PC-3 (cell line): ENCODE data around the gene RUNDC1. TPM values are rescaled to one million over a fixed set of nuclear protein-coding genes. Genes with fewer than 3 reads are reported as not detected.

ENCODE experiments used
- ATAC-seq: fragments of 200-7000 bp; cut with Tn5 transposase; 2 replicates; pipeline ENCODE4 v1.9.1; 2020; ENCODE audit warnings: mild to moderate bottlenecking, moderate library complexity
- BruUV-seq: library from RNA; stranded (reverse); fragments of 400-500 nt; replicated peaks from 2 replicates; lab custom pipeline; 2021; lab: Mats Ljungman, UMichigan
- CTCF ChIA-PET: fragments of 300-600 bp; sonication (Branson Sonifier 250); formaldehyde crosslinking; loops from one replicate; lab custom pipeline; 2022; ENCODE audit warnings: antibody characterized with exemption; lab: Charles Lee
- POLR2A ChIA-PET: fragments of 300-600 bp; sonication (Branson Sonifier 250); formaldehyde crosslinking; loops from one replicate; lab custom pipeline; 2022; ENCODE audit warnings: antibody characterized with exemption; ENCODE audit not compliant: unreplicated experiment; lab: Charles Lee
- DNase-seq: peaks from one replicate; pipeline ENCODE4 v3.0.0-alpha.2; 2015
- H2AFZ ChIP-seq: fragments of 300-600 bp; sonication (generic); 2 replicates; pipeline ENCODE4 v1.6.0; 2016; ENCODE audit warnings: antibody characterized with exemption, low read length
- H3F3A ChIP-seq: fragments of 300-600 bp; sonication (generic); one replicate; pipeline ENCODE4 v1.6.0; 2017; ENCODE audit warnings: antibody characterized with exemption, low read length, control low read depth, mild to moderate bottlenecking; ENCODE audit not compliant: unreplicated experiment
- H3K27ac ChIP-seq: fragments of 300-600 bp; sonication (generic); 2 replicates; pipeline ENCODE4 v1.5.1; 2016; ENCODE audit warnings: mild to moderate bottlenecking, low read length
- H3K27me3 ChIP-seq: fragments of 300-600 bp; sonication (generic); 2 replicates; pipeline ENCODE4 v1.6.1; 2016; ENCODE audit warnings: low read length, mixed read lengths
- H3K36me3 ChIP-seq: fragments of 300-600 bp; sonication (generic); 2 replicates; pipeline ENCODE4 v1.6.1; 2016; ENCODE audit warnings: low read depth, mixed run types, low read length, mixed read lengths
- H3K4me1 ChIP-seq: fragments of 300-600 bp; sonication (generic); 2 replicates; pipeline ENCODE4 v1.5.1; 2016; ENCODE audit warnings: low read length; ENCODE audit not compliant: insufficient read depth
- H3K4me2 ChIP-seq: fragments of 300-600 bp; sonication (generic); 2 replicates; pipeline ENCODE4 v1.6.0; 2016; ENCODE audit warnings: low read length
- H3K4me3 ChIP-seq: fragments of 300-600 bp; sonication (generic); 2 replicates; pipeline ENCODE4 v1.5.1; 2016; ENCODE audit warnings: mild to moderate bottlenecking, low read length, mixed read lengths
- H3K79me2 ChIP-seq: fragments of 300-600 bp; sonication (generic); 2 replicates; pipeline ENCODE4 v1.6.1; 2017; ENCODE audit warnings: low read length, mixed read lengths
- H3K9ac ChIP-seq: fragments of 300-600 bp; sonication (generic); 2 replicates; pipeline ENCODE4 v1.6.0; 2016; ENCODE audit warnings: mild to moderate bottlenecking, low read length
- H3K9me2 ChIP-seq: fragments of 300-600 bp; sonication (generic); replicated peaks from 2 replicates; pipeline ENCODE4 v1.6.1; 2016; ENCODE audit warnings: mixed run types, low read length, mixed read lengths
- H3K9me3 ChIP-seq: fragments of 300-600 bp; sonication (generic); 2 replicates; pipeline ENCODE4 v1.6.1; 2016; ENCODE audit warnings: low read length, mixed read lengths
- H4K20me1 ChIP-seq: fragments of 300-600 bp; sonication (generic); 2 replicates; pipeline ENCODE4 v1.6.1; 2016; ENCODE audit warnings: low read length, mixed read lengths
- EZH2 ChIP-seq: fragments of 300-600 bp; sonication (generic); IDR thresholded peaks from one replicate; pipeline ENCODE4 v1.6.1; 2017; ENCODE audit warnings: antibody characterized with exemption, mild to moderate bottlenecking, low read length; ENCODE audit not compliant: unreplicated experiment
- EZH2phosphoT487 ChIP-seq: fragments of 300-600 bp; sonication (generic); IDR thresholded peaks from 2 replicates; pipeline ENCODE4 v1.6.1; 2018; ENCODE audit warnings: mild to moderate bottlenecking, antibody characterized with exemption, low read length, borderline replicate concordance
- intact Hi-C: fragments of 100-400 bp; cut with micrococcal nuclease; formaldehyde crosslinking; loops from 2 replicates; pipeline ENCODE4 v1.9.0; 2023
- total RNA-seq: library from RNA; depleted of rRNA; stranded (reverse); fragments of >200 nt; gene quantifications from 2 replicates; pipeline ENCODE4 v1.2.3, GENCODE V29; 2014
- TF ChIP-seq, protein P1 (sequence below): fragments of 300-600 bp; sonication (generic); conservative IDR thresholded peaks from 2 replicates; pipeline ENCODE4 v1.5.1; 2017; ENCODE audit warnings: antibody characterized with exemption, low read depth, mild to moderate bottlenecking, low read length

The RUNDC1 gene
- total RNA-seq, 1 experiment from 2014 or later: 9.5 TPM

GRCh38 chr17:43024407-43025289 is 44.3 kb downstream of the RUNDC1 start, which contains the start of gene RND2:
RND2 (plus strand) TSS chr17:43025231; CDS start chr17:43025348, 117 bp downstream.
- POLR2A ChIA-PET: interaction anchor here (1.0 to 1.2 kb wide), 2 partner anchors 27 to 147 kb away, joined by 3 to 5 read pairs; partner anchors contain the start of gene RPL27
- H3K9ac ChIP-seq: peak within 1 kb of the TSS; percentile 45

GRCh38 chr17:43025290-43025657 is 44.9 kb downstream of the RUNDC1 start:
- DNase-seq (no peak), ATAC-seq (no peak)
- Histone ChIP-seq H3K9ac (no peak overlapping the region), H3K4me1 (peaks cover 5% of the 10 kb centered on the region), H3K4me3 (no peak overlapping the region), H3K79me2 (peaks cover 8% of the 10 kb centered on the region; the same call in 1 of the 2 replicates), H3K9me3 (no peaks in the 10 kb centered on the region), H4K20me1 (no peaks in the 10 kb centered on the region), H3K36me3 (no peaks in the 10 kb centered on the region), H3K27ac (no peak overlapping the region), H2AFZ (no peak overlapping the region), H3F3A (no peaks in the 10 kb centered on the region), H3K4me2 (no peak overlapping the region), H3K9me2 (no peaks in the 10 kb centered on the region), H3K27me3 (no peaks in the 10 kb centered on the region)
- intact Hi-C loops: loop anchor here (2.0 kb wide), 1 partner anchor 146 kb away; the partner anchor contains the start of gene NBR1
- BruUV-seq: no TSS peak
- TF ChIP-seq EZH2phosphoT487 (no peak), EZH2 (no peak)
- TF ChIP-seq, protein P1, sequence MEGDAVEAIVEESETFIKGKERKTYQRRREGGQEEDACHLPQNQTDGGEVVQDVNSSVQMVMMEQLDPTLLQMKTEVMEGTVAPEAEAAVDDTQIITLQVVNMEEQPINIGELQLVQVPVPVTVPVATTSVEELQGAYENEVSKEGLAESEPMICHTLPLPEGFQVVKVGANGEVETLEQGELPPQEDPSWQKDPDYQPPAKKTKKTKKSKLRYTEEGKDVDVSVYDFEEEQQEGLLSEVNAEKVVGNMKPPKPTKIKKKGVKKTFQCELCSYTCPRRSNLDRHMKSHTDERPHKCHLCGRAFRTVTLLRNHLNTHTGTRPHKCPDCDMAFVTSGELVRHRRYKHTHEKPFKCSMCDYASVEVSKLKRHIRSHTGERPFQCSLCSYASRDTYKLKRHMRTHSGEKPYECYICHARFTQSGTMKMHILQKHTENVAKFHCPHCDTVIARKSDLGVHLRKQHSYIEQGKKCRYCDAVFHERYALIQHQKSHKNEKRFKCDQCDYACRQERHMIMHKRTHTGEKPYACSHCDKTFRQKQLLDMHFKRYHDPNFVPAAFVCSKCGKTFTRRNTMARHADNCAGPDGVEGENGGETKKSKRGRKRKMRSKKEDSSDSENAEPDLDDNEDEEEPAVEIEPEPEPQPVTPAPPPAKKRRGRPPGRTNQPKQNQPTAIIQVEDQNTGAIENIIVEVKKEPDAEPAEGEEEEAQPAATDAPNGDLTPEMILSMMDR: no peak
- ChIA-PET POLR2A (no interaction called here), CTCF (interaction anchor here (1.4 kb wide), 1 partner anchor 104 kb away, joined by 5 read pairs; no protein-coding TSS in a partner anchor)

More at GRCh38 chr17:43024407-43025289, 44.3 kb downstream of the RUNDC1 start, which contains the start of gene RND2:
- peak; percentile 65 for ATAC-seq
- TSS peak; percentile 19 for BruUV-seq
- Histone ChIP-seq H3K27ac (no peak within 1 kb of the TSS), H3K79me2 (peaks cover 13% of the 10 kb centered on the region; the same call in 1 of the 2 replicates), H3F3A (no peaks in the 10 kb centered on the region), H3K4me3 (peak within 1 kb of the TSS; percentile 61), H2AFZ (peak within 1 kb of the TSS; percentile 89), H3K9me2 (no peaks in the 10 kb centered on the region), H3K27me3 (no peaks in the 10 kb centered on the region), H4K20me1 (no peaks in the 10 kb centered on the region), H3K4me2 (peak within 1 kb of the TSS; percentile 81), H3K36me3 (no peaks in the 10 kb centered on the region), H3K9me3 (no peaks in the 10 kb centered on the region), H3K4me1 (peaks cover 5% of the 10 kb centered on the region)
- DNase-seq: peak; percentile 85
- intact Hi-C loops: loop anchor here (2.0 to 5.0 kb wide), 2 partner anchors 103 to 146 kb away; partner anchors contain the start of genes BRCA1 and NBR1
- no peak for TF ChIP-seq EZH2phosphoT487
- TF ChIP-seq, protein P1: peak; percentile 63
- CTCF ChIA-PET: interaction anchor here (0.9 to 1.4 kb wide), 5 partner anchors 18 to 175 kb away, joined by 3 to 5 read pairs (median 4); partner anchors contain the start of genes IFI35 and RPL27
